ENCODE measurements around the gene PTPRE. TPM values are rescaled to one million over a fixed set of nuclear protein-coding genes. Genes with fewer than 3 reads are reported as not detected.

PTPRE gene
- total and polyA plus RNA-seq, 4 donors: 1.5 to 12.5 (median 3.7) TPM

DNA sequence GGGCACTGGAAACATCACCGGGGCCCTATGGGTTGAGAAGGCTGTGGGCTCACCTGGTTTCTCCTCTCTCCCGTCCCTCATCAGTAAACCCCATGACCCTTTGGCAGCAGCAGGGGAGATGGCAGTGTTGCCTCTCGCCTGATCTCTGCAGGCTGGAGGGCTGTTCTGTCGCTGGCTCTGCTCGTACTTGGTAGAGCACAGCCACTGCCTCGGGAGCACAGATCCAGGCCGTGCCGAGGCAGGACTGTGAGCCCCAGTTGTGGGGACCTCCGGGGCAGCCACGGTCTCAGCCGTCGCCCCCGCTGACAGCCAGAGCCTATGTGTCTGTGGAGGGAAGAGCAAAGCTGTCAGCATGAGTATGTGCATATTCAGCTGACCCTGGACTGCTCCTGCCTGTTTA lies 94.9 kb downstream of the PTPRE start:
- 70% methylated on average over 13 of the region's 13 CpGs for WGBS
- no peak for TF ChIP-seq FOXA2 (IDR thresholded peaks at IDR 0.05)
- no peak for TF ChIP-seq HNF4G (IDR thresholded peaks at IDR 0.05)
- TF ChIP-seq FOXA1 (IDR thresholded peaks at IDR 0.05): no peak
- TF ChIP-seq, protein P1, sequence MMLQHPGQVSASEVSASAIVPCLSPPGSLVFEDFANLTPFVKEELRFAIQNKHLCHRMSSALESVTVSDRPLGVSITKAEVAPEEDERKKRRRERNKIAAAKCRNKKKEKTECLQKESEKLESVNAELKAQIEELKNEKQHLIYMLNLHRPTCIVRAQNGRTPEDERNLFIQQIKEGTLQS (IDR thresholded peaks at IDR 0.05): no peak
- TF ChIP-seq, protein P2, sequence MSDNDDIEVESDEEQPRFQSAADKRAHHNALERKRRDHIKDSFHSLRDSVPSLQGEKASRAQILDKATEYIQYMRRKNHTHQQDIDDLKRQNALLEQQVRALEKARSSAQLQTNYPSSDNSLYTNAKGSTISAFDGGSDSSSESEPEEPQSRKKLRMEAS (IDR thresholded peaks at IDR 0.05): no peak
- TF ChIP-seq JUND (IDR thresholded peaks at IDR 0.05): no peak
- TF ChIP-seq, protein P3, sequence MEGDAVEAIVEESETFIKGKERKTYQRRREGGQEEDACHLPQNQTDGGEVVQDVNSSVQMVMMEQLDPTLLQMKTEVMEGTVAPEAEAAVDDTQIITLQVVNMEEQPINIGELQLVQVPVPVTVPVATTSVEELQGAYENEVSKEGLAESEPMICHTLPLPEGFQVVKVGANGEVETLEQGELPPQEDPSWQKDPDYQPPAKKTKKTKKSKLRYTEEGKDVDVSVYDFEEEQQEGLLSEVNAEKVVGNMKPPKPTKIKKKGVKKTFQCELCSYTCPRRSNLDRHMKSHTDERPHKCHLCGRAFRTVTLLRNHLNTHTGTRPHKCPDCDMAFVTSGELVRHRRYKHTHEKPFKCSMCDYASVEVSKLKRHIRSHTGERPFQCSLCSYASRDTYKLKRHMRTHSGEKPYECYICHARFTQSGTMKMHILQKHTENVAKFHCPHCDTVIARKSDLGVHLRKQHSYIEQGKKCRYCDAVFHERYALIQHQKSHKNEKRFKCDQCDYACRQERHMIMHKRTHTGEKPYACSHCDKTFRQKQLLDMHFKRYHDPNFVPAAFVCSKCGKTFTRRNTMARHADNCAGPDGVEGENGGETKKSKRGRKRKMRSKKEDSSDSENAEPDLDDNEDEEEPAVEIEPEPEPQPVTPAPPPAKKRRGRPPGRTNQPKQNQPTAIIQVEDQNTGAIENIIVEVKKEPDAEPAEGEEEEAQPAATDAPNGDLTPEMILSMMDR (IDR thresholded peaks at IDR 0.05; ENCODE audit: low read depth, low read length, missing input control): no peak
- TF ChIP-seq RXRA (IDR thresholded peaks at IDR 0.05): no peak
- Histone ChIP-seq H3K9me3 (ENCODE audit: control insufficient read depth in 4 of 4, low read length in 3 of 4) (no peaks in the 10 kb centered on the region), H3K9ac (ENCODE audit: low read depth in 1 of 2, low read length in 2 of 2) (no peak overlapping the region), H3K27ac (ENCODE audit: low read depth in 1 of 2, low read length in 2 of 2) (no peak overlapping the region), H3K27me3 (ENCODE audit: control insufficient read depth in 4 of 4, insufficient read depth in 4 of 4, low read length in 3 of 4) (peaks cover 0 to 3% (median 0%) of the 10 kb centered on the region in 4 donors), H3K4me1 (ENCODE audit: control insufficient read depth in 4 of 4, insufficient read depth in 4 of 4, low read length in 3 of 4) (peaks cover 0 to 4% (median 0%) of the 10 kb centered on the region in 4 donors), H3K36me3 (ENCODE audit: control insufficient read depth in 4 of 4, insufficient read depth in 3 of 4, low read depth in 1 of 4, low read length in 3 of 4) (no peaks in the 10 kb centered on the region), H3K4me3 (ENCODE audit: low read depth in 1 of 3, low read length in 3 of 3) (no peak overlapping the region)
- no peak for DNase-seq (ENCODE audit: low spot score)

DNA sequence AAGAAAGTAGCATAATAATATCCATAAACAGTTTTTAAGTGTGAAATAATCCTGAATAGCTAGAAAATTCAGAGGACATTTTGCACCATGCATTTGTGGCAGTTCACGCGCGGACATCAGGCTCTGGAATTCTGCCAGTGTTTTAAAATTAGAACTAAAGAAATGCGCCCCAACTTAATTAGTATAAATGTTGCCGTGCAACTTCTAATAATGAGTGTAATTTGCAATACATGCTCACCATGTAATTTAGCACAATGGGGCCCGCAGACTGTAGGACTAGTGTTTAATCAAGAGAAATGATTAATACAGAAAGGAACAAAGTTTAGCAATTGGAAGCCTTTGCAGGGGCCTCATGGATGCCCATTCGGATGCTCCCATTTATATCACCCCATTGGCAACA lies 96.6 kb downstream of the PTPRE start:
- Histone ChIP-seq H3K9me3 (ENCODE audit: control insufficient read depth in 4 of 4, low read length in 3 of 4) (no peaks in the 10 kb centered on the region), H3K9ac (ENCODE audit: low read depth in 1 of 2, low read length in 2 of 2) (no peak overlapping the region), H3K4me1 (ENCODE audit: control insufficient read depth in 4 of 4, insufficient read depth in 4 of 4, low read length in 3 of 4) (peaks cover 0 to 4% (median 0%) of the 10 kb centered on the region in 4 donors), H3K27me3 (ENCODE audit: control insufficient read depth in 4 of 4, insufficient read depth in 4 of 4, low read length in 3 of 4) (no peaks in the 10 kb centered on the region), H3K27ac (ENCODE audit: low read depth in 1 of 2, low read length in 2 of 2) (no peak overlapping the region), H3K4me3 (ENCODE audit: low read depth in 1 of 3, low read length in 3 of 3) (no peak overlapping the region), H3K36me3 (ENCODE audit: control insufficient read depth in 4 of 4, insufficient read depth in 3 of 4, low read depth in 1 of 4, low read length in 3 of 4) (no peaks in the 10 kb centered on the region)
- no peak for DNase-seq (ENCODE audit: low spot score)
- TF ChIP-seq YY1 (IDR thresholded peaks at IDR 0.05) (no peak), TAF1 (conservative IDR thresholded peaks at IDR 0.05) (no peak), FOXA1 (IDR thresholded peaks at IDR 0.05) (no peak), HNF4G (IDR thresholded peaks at IDR 0.05) (no peak), GABPA (IDR thresholded peaks at IDR 0.05 in 1 of 2, conservative IDR thresholded peaks at IDR 0.05 in 1 of 2) (no peak), EGR1 (IDR thresholded peaks at IDR 0.05; ENCODE audit: low read depth in 2 of 2) (no peak), NR2F2 (IDR thresholded peaks at IDR 0.05) (no peak), JUND (IDR thresholded peaks at IDR 0.05) (no peak)
- 87% methylated on average over 7 of the region's 7 CpGs for WGBS

DNA sequence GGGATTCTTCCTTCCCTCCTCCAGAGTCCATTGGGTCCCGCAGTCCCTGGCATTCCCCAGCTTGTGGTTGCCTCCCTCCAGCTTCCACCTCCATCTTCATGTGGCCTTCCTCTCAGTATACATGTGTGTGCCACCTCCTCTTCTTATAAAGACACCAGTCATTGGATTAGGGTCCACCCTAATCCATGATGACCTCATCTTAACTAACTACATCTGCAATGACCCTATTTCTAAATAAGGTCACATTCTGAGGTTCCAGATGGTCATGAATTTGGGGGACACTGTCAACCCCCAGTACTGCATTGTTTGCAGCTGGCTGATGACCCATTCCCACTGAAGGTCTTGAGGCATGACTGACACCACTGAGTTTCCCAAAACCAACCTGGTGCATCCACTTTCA lies 99.0 kb downstream of the PTPRE start:
- no peaks in the 10 kb centered on the region for H3K27me3 ChIP-seq (ENCODE audit: control insufficient read depth in 4 of 4, insufficient read depth in 4 of 4, low read length in 3 of 4)
- no peak overlapping the region for H3K9ac ChIP-seq (ENCODE audit: low read depth in 1 of 2, low read length in 2 of 2)
- no peaks in the 10 kb centered on the region for H3K36me3 ChIP-seq (ENCODE audit: control insufficient read depth in 4 of 4, insufficient read depth in 3 of 4, low read depth in 1 of 4, low read length in 3 of 4)
- H3K9me3 ChIP-seq (ENCODE audit: control insufficient read depth in 4 of 4, low read length in 3 of 4): no peaks in the 10 kb centered on the region
- no peak overlapping the region for H3K27ac ChIP-seq (ENCODE audit: low read depth in 1 of 2, low read length in 2 of 2)
- H3K4me1 ChIP-seq (ENCODE audit: control insufficient read depth in 4 of 4, insufficient read depth in 4 of 4, low read length in 3 of 4): peaks cover 0 to 5% (median 0%) of the 10 kb centered on the region in 4 donors
- no peak overlapping the region for H3K4me3 ChIP-seq (ENCODE audit: low read depth in 1 of 3, low read length in 3 of 3)
- WGBS: 96% methylated on average over 1 of the region's 1 CpG
- DNase-seq (ENCODE audit: low spot score): no peak
- TF ChIP-seq, protein P1 (IDR thresholded peaks at IDR 0.05): no peak
- TF ChIP-seq, protein P4, sequence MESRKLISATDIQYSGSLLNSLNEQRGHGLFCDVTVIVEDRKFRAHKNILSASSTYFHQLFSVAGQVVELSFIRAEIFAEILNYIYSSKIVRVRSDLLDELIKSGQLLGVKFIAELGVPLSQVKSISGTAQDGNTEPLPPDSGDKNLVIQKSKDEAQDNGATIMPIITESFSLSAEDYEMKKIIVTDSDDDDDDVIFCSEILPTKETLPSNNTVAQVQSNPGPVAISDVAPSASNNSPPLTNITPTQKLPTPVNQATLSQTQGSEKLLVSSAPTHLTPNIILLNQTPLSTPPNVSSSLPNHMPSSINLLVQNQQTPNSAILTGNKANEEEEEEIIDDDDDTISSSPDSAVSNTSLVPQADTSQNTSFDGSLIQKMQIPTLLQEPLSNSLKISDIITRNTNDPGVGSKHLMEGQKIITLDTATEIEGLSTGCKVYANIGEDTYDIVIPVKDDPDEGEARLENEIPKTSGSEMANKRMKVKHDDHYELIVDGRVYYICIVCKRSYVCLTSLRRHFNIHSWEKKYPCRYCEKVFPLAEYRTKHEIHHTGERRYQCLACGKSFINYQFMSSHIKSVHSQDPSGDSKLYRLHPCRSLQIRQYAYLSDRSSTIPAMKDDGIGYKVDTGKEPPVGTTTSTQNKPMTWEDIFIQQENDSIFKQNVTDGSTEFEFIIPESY (IDR thresholded peaks at IDR 0.05): no peak
- TF ChIP-seq, protein P2 (IDR thresholded peaks at IDR 0.05): no peak
- no peak for TF ChIP-seq GABPA (IDR thresholded peaks at IDR 0.05 in 1 of 2, conservative IDR thresholded peaks at IDR 0.05 in 1 of 2)
- no peak for TF ChIP-seq HNF4A (conservative IDR thresholded peaks at IDR 0.05)
- TF ChIP-seq RXRA (IDR thresholded peaks at IDR 0.05): no peak
- TF ChIP-seq FOXA1 (IDR thresholded peaks at IDR 0.05): no peak
- TF ChIP-seq NR2F2 (IDR thresholded peaks at IDR 0.05): no peak
- TF ChIP-seq FOXA2 (IDR thresholded peaks at IDR 0.05): no peak
- TF ChIP-seq, protein P5, sequence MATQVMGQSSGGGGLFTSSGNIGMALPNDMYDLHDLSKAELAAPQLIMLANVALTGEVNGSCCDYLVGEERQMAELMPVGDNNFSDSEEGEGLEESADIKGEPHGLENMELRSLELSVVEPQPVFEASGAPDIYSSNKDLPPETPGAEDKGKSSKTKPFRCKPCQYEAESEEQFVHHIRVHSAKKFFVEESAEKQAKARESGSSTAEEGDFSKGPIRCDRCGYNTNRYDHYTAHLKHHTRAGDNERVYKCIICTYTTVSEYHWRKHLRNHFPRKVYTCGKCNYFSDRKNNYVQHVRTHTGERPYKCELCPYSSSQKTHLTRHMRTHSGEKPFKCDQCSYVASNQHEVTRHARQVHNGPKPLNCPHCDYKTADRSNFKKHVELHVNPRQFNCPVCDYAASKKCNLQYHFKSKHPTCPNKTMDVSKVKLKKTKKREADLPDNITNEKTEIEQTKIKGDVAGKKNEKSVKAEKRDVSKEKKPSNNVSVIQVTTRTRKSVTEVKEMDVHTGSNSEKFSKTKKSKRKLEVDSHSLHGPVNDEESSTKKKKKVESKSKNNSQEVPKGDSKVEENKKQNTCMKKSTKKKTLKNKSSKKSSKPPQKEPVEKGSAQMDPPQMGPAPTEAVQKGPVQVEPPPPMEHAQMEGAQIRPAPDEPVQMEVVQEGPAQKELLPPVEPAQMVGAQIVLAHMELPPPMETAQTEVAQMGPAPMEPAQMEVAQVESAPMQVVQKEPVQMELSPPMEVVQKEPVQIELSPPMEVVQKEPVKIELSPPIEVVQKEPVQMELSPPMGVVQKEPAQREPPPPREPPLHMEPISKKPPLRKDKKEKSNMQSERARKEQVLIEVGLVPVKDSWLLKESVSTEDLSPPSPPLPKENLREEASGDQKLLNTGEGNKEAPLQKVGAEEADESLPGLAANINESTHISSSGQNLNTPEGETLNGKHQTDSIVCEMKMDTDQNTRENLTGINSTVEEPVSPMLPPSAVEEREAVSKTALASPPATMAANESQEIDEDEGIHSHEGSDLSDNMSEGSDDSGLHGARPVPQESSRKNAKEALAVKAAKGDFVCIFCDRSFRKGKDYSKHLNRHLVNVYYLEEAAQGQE (IDR thresholded peaks at IDR 0.05): no peak
- no peak for TF ChIP-seq HNF4G (IDR thresholded peaks at IDR 0.05)
- no peak for TF ChIP-seq YY1 (IDR thresholded peaks at IDR 0.05)
- no peak for TF ChIP-seq TAF1 (conservative IDR thresholded peaks at IDR 0.05)

Measured in liver (tissue), 9 donors.